ENCODE measurements around the gene DNAJC16. TPM values are rescaled to one million over a fixed set of nuclear protein-coding genes. Genes with fewer than 3 reads are reported as not detected.

The DNAJC16 gene
- total RNA-seq, 2 donors from 2014 or later: 11.2 to 14.5 TPM

DNA sequence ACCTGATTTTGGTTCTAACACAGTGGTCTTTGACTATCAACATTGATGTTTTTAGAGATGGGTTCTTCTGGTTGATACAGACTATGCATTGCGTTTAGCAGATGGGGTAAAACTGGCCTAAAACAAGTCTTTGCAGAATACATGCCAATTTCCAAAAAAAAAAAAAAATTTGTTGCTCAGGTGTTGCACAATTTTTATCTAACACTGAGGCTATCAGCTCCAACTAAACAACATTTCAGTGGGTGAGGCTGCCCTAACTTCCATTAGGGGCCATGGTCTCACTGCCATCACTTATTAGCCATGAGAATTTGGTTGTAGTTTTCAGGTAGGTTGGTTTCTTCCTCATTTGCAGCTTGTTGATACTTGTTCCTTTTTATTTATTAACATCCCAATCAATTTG, 44.2 kb downstream of the DNAJC16 start:
- TF ChIP-seq, protein P1, sequence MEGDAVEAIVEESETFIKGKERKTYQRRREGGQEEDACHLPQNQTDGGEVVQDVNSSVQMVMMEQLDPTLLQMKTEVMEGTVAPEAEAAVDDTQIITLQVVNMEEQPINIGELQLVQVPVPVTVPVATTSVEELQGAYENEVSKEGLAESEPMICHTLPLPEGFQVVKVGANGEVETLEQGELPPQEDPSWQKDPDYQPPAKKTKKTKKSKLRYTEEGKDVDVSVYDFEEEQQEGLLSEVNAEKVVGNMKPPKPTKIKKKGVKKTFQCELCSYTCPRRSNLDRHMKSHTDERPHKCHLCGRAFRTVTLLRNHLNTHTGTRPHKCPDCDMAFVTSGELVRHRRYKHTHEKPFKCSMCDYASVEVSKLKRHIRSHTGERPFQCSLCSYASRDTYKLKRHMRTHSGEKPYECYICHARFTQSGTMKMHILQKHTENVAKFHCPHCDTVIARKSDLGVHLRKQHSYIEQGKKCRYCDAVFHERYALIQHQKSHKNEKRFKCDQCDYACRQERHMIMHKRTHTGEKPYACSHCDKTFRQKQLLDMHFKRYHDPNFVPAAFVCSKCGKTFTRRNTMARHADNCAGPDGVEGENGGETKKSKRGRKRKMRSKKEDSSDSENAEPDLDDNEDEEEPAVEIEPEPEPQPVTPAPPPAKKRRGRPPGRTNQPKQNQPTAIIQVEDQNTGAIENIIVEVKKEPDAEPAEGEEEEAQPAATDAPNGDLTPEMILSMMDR (IDR thresholded peaks at IDR 0.05): no peak
- H3K9me3 ChIP-seq: no peaks in the 10 kb centered on the region
- H3K36me3 ChIP-seq: peaks cover 40% of the 10 kb centered on the region
- no peak overlapping the region for H3K27ac ChIP-seq
- H3K27me3 ChIP-seq: no peaks in the 10 kb centered on the region
- H3K4me3 ChIP-seq: no peak overlapping the region
- no peaks in the 10 kb centered on the region for H3K4me1 ChIP-seq
- no peak for DNase-seq (ENCODE audit: low spot score)

- H3K4me1 ChIP-seq: no peaks in the 10 kb centered on the region
- H3K27ac ChIP-seq: no peak overlapping the region
- TF ChIP-seq, protein P1 (IDR thresholded peaks at IDR 0.05): no peak
- H3K27me3 ChIP-seq: no peaks in the 10 kb centered on the region
- peaks cover 36% of the 10 kb centered on the region for H3K36me3 ChIP-seq
- no peak for DNase-seq (ENCODE audit: low spot score)
- no peak overlapping the region for H3K4me3 ChIP-seq
- H3K9me3 ChIP-seq: no peaks in the 10 kb centered on the region
Measured at GRCh38 chr1:15571266-15571665, 44.6 kb downstream of the DNAJC16 start.

DNA sequence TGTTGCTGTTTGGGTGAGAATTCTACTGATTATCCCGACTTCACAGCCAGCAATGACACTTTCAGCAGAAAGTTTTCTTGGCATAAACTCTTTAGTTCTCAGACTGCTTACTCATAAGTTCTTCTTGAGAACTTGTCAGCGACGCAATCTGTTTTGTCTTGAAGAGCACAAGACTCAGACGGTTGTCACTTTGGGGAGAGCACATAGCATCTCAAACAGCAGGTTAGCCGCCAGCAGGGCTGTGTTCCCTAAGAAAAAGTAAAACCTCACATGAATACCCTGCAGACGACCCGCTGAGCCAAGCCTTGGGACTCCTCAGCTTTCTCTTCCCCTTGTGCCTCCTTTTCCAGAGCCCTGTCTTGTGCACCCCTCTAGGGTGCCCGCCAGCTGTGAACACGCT, 46.8 kb downstream of the DNAJC16 start:
- peaks cover 14% of the 10 kb centered on the region for H3K36me3 ChIP-seq
- H3K4me1 ChIP-seq: no peaks in the 10 kb centered on the region
- no peak overlapping the region for H3K4me3 ChIP-seq
- H3K9me3 ChIP-seq: no peaks in the 10 kb centered on the region
- TF ChIP-seq, protein P1 (IDR thresholded peaks at IDR 0.05): no peak
- no peak overlapping the region for H3K27ac ChIP-seq
- no peaks in the 10 kb centered on the region for H3K27me3 ChIP-seq
- no peak for DNase-seq (ENCODE audit: low spot score)

DNA sequence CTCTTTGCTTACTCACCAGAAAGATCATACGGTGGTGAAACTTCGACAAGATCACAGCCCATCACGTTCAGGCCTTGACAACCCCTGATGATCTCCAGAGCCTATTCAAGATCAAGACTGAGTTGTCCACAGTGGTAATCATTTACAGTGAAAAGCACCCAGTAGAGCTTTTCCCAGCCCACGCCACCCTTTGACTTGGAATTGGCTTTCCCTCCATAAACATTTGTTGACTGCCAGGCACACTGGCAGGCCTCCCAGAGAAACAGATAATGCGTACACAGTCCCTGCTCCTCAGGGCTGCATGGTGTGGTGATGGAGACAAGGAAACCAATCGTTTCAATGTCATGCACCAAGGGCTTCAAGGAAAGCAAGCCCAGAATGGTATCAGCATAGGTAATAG, 48.1 kb downstream of the DNAJC16 start:
- DNase-seq (ENCODE audit: low spot score): no peak
- Histone ChIP-seq H3K36me3 (peaks cover 3% of the 10 kb centered on the region), H3K27ac (no peak overlapping the region), H3K27me3 (no peaks in the 10 kb centered on the region), H3K4me1 (peaks cover 0 to 7% of the 10 kb centered on the region in 2 donors), H3K4me3 (no peak overlapping the region), H3K9me3 (no peaks in the 10 kb centered on the region)
- TF ChIP-seq, protein P1 (IDR thresholded peaks at IDR 0.05): no peak

DNA sequence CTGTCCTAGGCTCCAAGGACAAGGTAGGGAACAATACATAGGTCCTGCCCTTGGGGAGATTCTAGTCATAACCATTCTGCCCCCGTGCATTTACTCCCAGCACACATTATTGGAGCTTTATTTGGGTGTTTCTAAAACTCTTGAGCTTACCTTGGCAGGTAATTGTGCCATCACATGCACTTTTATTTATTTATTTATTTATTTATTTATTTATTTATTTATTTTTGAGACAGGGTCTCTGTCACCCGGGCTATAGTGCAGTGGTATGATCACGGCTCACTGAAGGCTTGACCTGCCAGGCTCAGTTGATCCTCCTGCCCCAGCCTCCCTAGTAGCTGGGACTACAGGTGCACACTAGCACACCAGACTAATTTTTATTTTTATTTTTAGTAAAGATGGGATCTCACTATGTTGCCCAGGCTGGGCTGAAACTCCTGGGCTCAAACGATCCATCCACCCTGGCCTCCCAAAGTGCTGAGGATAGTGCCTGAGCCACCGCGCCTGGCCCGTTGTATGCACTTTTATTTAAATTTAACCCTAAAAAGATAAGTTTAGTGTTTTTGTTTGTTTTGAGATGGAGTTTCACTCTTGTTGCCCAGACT, 49.0 kb downstream of the DNAJC16 start:
- H3K27me3 ChIP-seq: no peaks in the 10 kb centered on the region
- no peaks in the 10 kb centered on the region for H3K9me3 ChIP-seq
- H3K27ac ChIP-seq: no peak overlapping the region
- no peak for DNase-seq (ENCODE audit: low spot score)
- H3K4me3 ChIP-seq: no peak overlapping the region
- H3K4me1 ChIP-seq: peaks cover 0 to 8% of the 10 kb centered on the region in 2 donors
- H3K36me3 ChIP-seq: no peaks in the 10 kb centered on the region
- TF ChIP-seq, protein P1 (IDR thresholded peaks at IDR 0.05): no peak

GRCh38 chr1:15577691-15578090, 51.0 kb downstream of the DNAJC16 start:
- Histone ChIP-seq H3K4me1 (peaks cover 0 to 8% of the 10 kb centered on the region in 2 donors), H3K27ac (no peak overlapping the region)
- TF ChIP-seq, protein P1 (IDR thresholded peaks at IDR 0.05): no peak

More at GRCh38 chr1:15577691-15578090, 51.0 kb downstream of the DNAJC16 start:
- Histone ChIP-seq H3K27me3 (no peaks in the 10 kb centered on the region), H3K4me3 (no peak overlapping the region), H3K36me3 (no peaks in the 10 kb centered on the region), H3K9me3 (no peaks in the 10 kb centered on the region)
- DNase-seq (ENCODE audit: low spot score): no peak
